Daoy (cell line): ENCODE measurements around the gene DUOXA2. TPM values are rescaled to one million over a fixed set of nuclear protein-coding genes. Genes with fewer than 3 reads are reported as not detected.
"Not testable (repeated sequence)": the region's sequence is repeated elsewhere in the genome, so short reads cannot be mapped to it uniquely, and the experiment has no call there.

Experiments used
- DNase-seq: peaks from one replicate; pipeline ENCODE4 v3.0.0-alpha.2; 2015; ENCODE audit warnings: low read depth
- total RNA-seq: library from RNA; depleted of rRNA; stranded (reverse); fragments of >200 nt; shearing (Covaris generic); gene quantifications from 2 replicates; pipeline ENCODE4 v1.2.3, GENCODE V29; 2014

DUOXA2 gene
- total RNA-seq, 1 experiment from 2014 or later: not detected

- peak; percentile 46 for DNase-seq
Measured at GRCh38 chr15:45134682-45135604, 20.8 kb downstream of the DUOXA2 start.

GRCh38 chr15:45135705-45136377 is 21.7 kb downstream of the DUOXA2 start:
- not testable (repeated sequence) for DNase-seq

- DNase-seq: no peak
Measured at GRCh38 chr15:45136378-45136764, 22.2 kb downstream of the DUOXA2 start.

GRCh38 chr15:45137703-45138102 is 23.6 kb downstream of the DUOXA2 start:
- no peak for DNase-seq

GRCh38 chr15:45138814-45139765 is 25.0 kb downstream of the DUOXA2 start:
- DNase-seq: no peak

- DNase-seq: no peak
Measured at GRCh38 chr15:45139770-45140169, 25.6 kb downstream of the DUOXA2 start.

GRCh38 chr15:45140557-45141250 is 26.6 kb downstream of the DUOXA2 start:
- no peak for DNase-seq

- DNase-seq: no peak
Measured at GRCh38 chr15:45141386-45141785, 27.3 kb downstream of the DUOXA2 start.

- DNase-seq: no peak
Measured at GRCh38 chr15:45143056-45143455, 28.9 kb downstream of the DUOXA2 start.

- DNase-seq: no peak
Measured at GRCh38 chr15:45143946-45144345, 29.8 kb downstream of the DUOXA2 start.

GRCh38 chr15:45144775-45145174 is 30.6 kb downstream of the DUOXA2 start:
- DNase-seq: no peak

GRCh38 chr15:45146405-45146804 is 32.3 kb downstream of the DUOXA2 start:
- DNase-seq: no peak

GRCh38 chr15:45147606-45148005 is 33.5 kb downstream of the DUOXA2 start:
- DNase-seq: no peak

- peak; percentile 36 for DNase-seq
Measured at GRCh38 chr15:45148076-45149059, 34.2 kb downstream of the DUOXA2 start.

- DNase-seq: no peak
Measured at GRCh38 chr15:45149060-45149459, 34.9 kb downstream of the DUOXA2 start.

- DNase-seq: no peak
Measured at GRCh38 chr15:45150481-45150880, 36.4 kb downstream of the DUOXA2 start.

- no peak for DNase-seq
Measured at GRCh38 chr15:45150997-45151396, 36.9 kb downstream of the DUOXA2 start.

GRCh38 chr15:45151998-45152828 is 38.1 kb downstream of the DUOXA2 start:
- DNase-seq: no peak

GRCh38 chr15:45155739-45156138 is 41.6 kb downstream of the DUOXA2 start:
- no peak for DNase-seq
